Naive thymus-derived CD4-positive, alpha-beta T cell (primary cell): Measurements from ENCODE around the gene AFAP1. TPM values are rescaled to one million over a fixed set of nuclear protein-coding genes. Genes with fewer than 3 reads are reported as not detected.
A peak's percentile ranks its signal among the peaks of the same experiment; 100 is the strongest.

Experiments
- ATAC-seq: fragments of 150-1000 bp; cut with Tn5 transposase; 2 replicates; pipeline ENCODE4 v1.10.0; 2021; ENCODE audit warnings: mild to moderate bottlenecking, moderate library complexity
- CTCF ChIA-PET: fragments of 350-600 bp; sonication (Branson Sonifier 250); formaldehyde crosslinking; loops from one replicate; lab custom pipeline; 2021; ENCODE audit warnings: antibody characterized with exemption; lab: Charles Lee
- POLR2A ChIA-PET: fragments of 350-600 bp; sonication (Branson Sonifier 250); formaldehyde crosslinking; loops from one replicate; lab custom pipeline; 2021; ENCODE audit warnings: antibody characterized with exemption, inconsistent platforms; lab: Charles Lee
- DNase-seq, 9 donors: peaks; one replicate each; pipeline versions ENCODE4 v3.0.0 to v3.0.0-alpha.2; 2020 to 2022; ENCODE audit warnings: mixed read lengths in 1 of 9
- H3K27ac ChIP-seq: one replicate; pipeline ENCODE4 v1.7.0; 2013; ENCODE audit warnings: mild to moderate bottlenecking, low read depth, low read length, moderate library complexity
- H3K27me3 ChIP-seq, 2 donors: one replicate each; pipeline ENCODE4 v1.7.0; 2013; ENCODE audit warnings: low read length in 2 of 2, mild to moderate bottlenecking in 2 of 2, moderate library complexity in 2 of 2; ENCODE audit not compliant: control insufficient read depth in 2 of 2, insufficient read depth in 2 of 2
- H3K36me3 ChIP-seq, 3 experiments: 1 replicate in 2 of 3; 2 replicates in 1 of 3; pipeline ENCODE4 v1.7.0; 2013; ENCODE audit warnings: low read length in 3 of 3, mild to moderate bottlenecking in 3 of 3, moderate library complexity in 1 of 3; ENCODE audit not compliant: insufficient read depth in 3 of 3, control insufficient read depth in 2 of 3
- H3K4me1 ChIP-seq, 2 donors: one replicate each; pipeline ENCODE4 v1.7.0; 2013; ENCODE audit warnings: low read length in 2 of 2, mild to moderate bottlenecking in 2 of 2, moderate library complexity in 1 of 2; ENCODE audit not compliant: control insufficient read depth in 2 of 2, insufficient read depth in 2 of 2
- H3K4me3 ChIP-seq: 2 replicates; pipeline ENCODE4 v1.7.0; 2013; ENCODE audit warnings: mild to moderate bottlenecking, low read length
- H3K9me3 ChIP-seq, 3 experiments: 1 replicate in 2 of 3; 2 replicates in 1 of 3; pipeline ENCODE4 v1.7.0; 2013; ENCODE audit warnings: low read length in 3 of 3; ENCODE audit not compliant: control insufficient read depth in 2 of 3
- H3K27ac Mint-ChIP-seq, 9 donors: one replicate each; pipeline ENCODE4 v1.8.0; 2020 to 2022; ENCODE audit warnings: mixed read lengths in 9 of 9, mild to moderate bottlenecking in 8 of 9, moderate library complexity in 5 of 9, inconsistent platforms in 2 of 9
- H3K27me3 Mint-ChIP-seq, 5 donors: one replicate each; pipeline ENCODE4 v1.8.0; 2021 to 2022; ENCODE audit warnings: mixed read lengths in 5 of 5, mild to moderate bottlenecking in 1 of 5
- H3K36me3 Mint-ChIP-seq, 5 donors: one replicate each; pipeline ENCODE4 v1.8.0; 2020 to 2022; ENCODE audit warnings: mixed read lengths in 5 of 5, mild to moderate bottlenecking in 3 of 5, inconsistent platforms in 1 of 5
- H3K4me1 Mint-ChIP-seq, 7 donors: one replicate each; pipeline ENCODE4 v1.8.0; 2020 to 2022; ENCODE audit warnings: mixed read lengths in 7 of 7, mild to moderate bottlenecking in 3 of 7, inconsistent platforms in 1 of 7
- H3K4me3 Mint-ChIP-seq, 10 donors: one replicate each; pipeline ENCODE4 v1.8.0; 2020 to 2022; ENCODE audit warnings: mild to moderate bottlenecking in 10 of 10, mixed read lengths in 10 of 10, moderate library complexity in 6 of 10, inconsistent platforms in 2 of 10
- H3K9me3 Mint-ChIP-seq, 11 donors: one replicate each; pipeline ENCODE4 v1.8.0; 2020 to 2022; ENCODE audit warnings: mixed read lengths in 11 of 11, mild to moderate bottlenecking in 4 of 11, inconsistent platforms in 1 of 11, moderate library complexity in 1 of 11
- intact Hi-C, 2 donors: fragments of 100-400 bp; cut with micrococcal nuclease; formaldehyde crosslinking; loops; one replicate each; pipeline ENCODE4 v1.15.1; 2023
- polyA plus RNA-seq, 2 donors: library from polyadenylated mRNA; unstranded; fragments of 300-500 nt; fragmentation: Illumina TruSeq; gene quantifications; one replicate each; pipeline ENCODE4 v1.2.3, GENCODE V29; 2021
- total RNA-seq, 6 experiments: library from RNA in 5 of 6; stranded (reverse) in 5 of 6; gene quantifications; 1 replicate in 5 of 6; 2 replicates in 1 of 6; pipeline ENCODE4 v1.2.3 and lab custom pipeline; 2021 to 2026

The AFAP1 gene
- total and polyA plus RNA-seq, 7 experiments from 2014 or later, result 2.2 to 27.2 (median 9.6) TPM

GRCh38 chr4:7774301-7775294 lies 165.1 kb downstream of the AFAP1 start:
- H3K27ac Mint-ChIP-seq, result peak overlapping the region in 1 of 9 donors; percentile 25
- peaks cover 0 to 33% (median 3%) of the 10 kb centered on the region in 3 experiments for H3K36me3 ChIP-seq
- H3K4me1 Mint-ChIP-seq, result peaks cover 14 to 58% (median 38%) of the 10 kb centered on the region in 7 donors
- H3K27ac ChIP-seq, result no peak overlapping the region
- peaks cover 5 to 56% (median 20%) of the 10 kb centered on the region in 5 donors for H3K36me3 Mint-ChIP-seq
- no peak for ATAC-seq
- POLR2A ChIA-PET, result no interaction called here
- no peak overlapping the region for H3K4me3 ChIP-seq
- H3K9me3 ChIP-seq, result no peaks in the 10 kb centered on the region
- H3K4me1 ChIP-seq, result peaks cover 8 to 16% of the 10 kb centered on the region in 2 donors
- intact Hi-C loops, result no loop called here
- DNase-seq, result no peak
- H3K4me3 Mint-ChIP-seq, result no peak overlapping the region
- H3K9me3 Mint-ChIP-seq, result no peaks in the 10 kb centered on the region
- no peaks in the 10 kb centered on the region for H3K27me3 Mint-ChIP-seq
- CTCF ChIA-PET, result no interaction called here
- no peaks in the 10 kb centered on the region for H3K27me3 ChIP-seq

GRCh38 chr4:7773401-7774180 lies 166.1 kb downstream of the AFAP1 start:
- no peak overlapping the region for H3K27ac ChIP-seq
- H3K27ac Mint-ChIP-seq, result peak overlapping the region in 5 of 9 donors; percentile 31 to 63 (median 56)
- ATAC-seq (no peak), DNase-seq (no peak)
- no peaks in the 10 kb centered on the region for H3K27me3 ChIP-seq
- no peaks in the 10 kb centered on the region for H3K9me3 Mint-ChIP-seq
- H3K4me1 Mint-ChIP-seq, result peaks cover 14 to 49% (median 31%) of the 10 kb centered on the region in 7 donors
- H3K36me3 Mint-ChIP-seq, result peaks cover 5 to 52% (median 22%) of the 10 kb centered on the region in 5 donors
- CTCF ChIA-PET, result no interaction called here
- H3K36me3 ChIP-seq, result peaks cover 0 to 42% (median 3%) of the 10 kb centered on the region in 3 experiments
- POLR2A ChIA-PET, result no interaction called here
- no peaks in the 10 kb centered on the region for H3K9me3 ChIP-seq
- H3K4me1 ChIP-seq, result peaks cover 8 to 16% of the 10 kb centered on the region in 2 donors
- H3K4me3 ChIP-seq, result no peak overlapping the region
- H3K4me3 Mint-ChIP-seq, result no peak overlapping the region
- no peaks in the 10 kb centered on the region for H3K27me3 Mint-ChIP-seq
- intact Hi-C loops, result no loop called here

GRCh38 chr4:7772711-7773385 lies 166.8 kb downstream of the AFAP1 start:
- ChIA-PET POLR2A (no interaction called here), CTCF (no interaction called here)
- Histone ChIP-seq H3K4me3 (no peak overlapping the region), H3K9me3 (no peaks in the 10 kb centered on the region), H3K4me1 (peaks cover 8 to 16% of the 10 kb centered on the region in 2 donors), H3K27ac (no peak overlapping the region), H3K27me3 (no peaks in the 10 kb centered on the region), H3K36me3 (peaks cover 0 to 39% (median 3%) of the 10 kb centered on the region in 3 experiments)
- no peak for DNase-seq
- Mint-ChIP-seq H3K36me3 (peaks cover 5 to 51% (median 22%) of the 10 kb centered on the region in 5 donors), H3K4me3 (peak overlapping the region in 1 of 10 donors; percentile 10), H3K27me3 (no peaks in the 10 kb centered on the region), H3K4me1 (peaks cover 14 to 47% (median 31%) of the 10 kb centered on the region in 7 donors), H3K27ac (peak overlapping the region in 7 of 9 donors; percentile 31 to 78 (median 58)), H3K9me3 (no peaks in the 10 kb centered on the region)
- intact Hi-C loops, result no loop called here
- ATAC-seq, result no peak

- CTCF ChIA-PET, result interaction anchor here (1.5 to 1.8 kb wide), 3 partner anchors 10 to 27 kb away, joined by 3 to 7 read pairs (median 5); no protein-coding TSS in a partner anchor
- peaks cover 0 to 40% (median 3%) of the 10 kb centered on the region in 3 experiments for H3K36me3 ChIP-seq
- Mint-ChIP-seq H3K4me1 (peaks cover 12 to 40% (median 31%) of the 10 kb centered on the region in 7 donors), H3K9me3 (no peaks in the 10 kb centered on the region), H3K27me3 (no peaks in the 10 kb centered on the region), H3K27ac (peak overlapping the region in 8 of 9 donors; percentile 24 to 82 (median 64)), H3K36me3 (peaks cover 5 to 49% (median 16%) of the 10 kb centered on the region in 5 donors), H3K4me3 (peak overlapping the region in 5 of 10 donors; percentile 18 to 76 (median 25))
- no peaks in the 10 kb centered on the region for H3K27me3 ChIP-seq
- ATAC-seq (no peak), DNase-seq (no peak)
- intact Hi-C loops, result loop anchor here in 1 of 2 donors (1.0 kb wide), 1 partner anchor 13 kb away; no protein-coding TSS in a partner anchor
- H3K9me3 ChIP-seq, result no peaks in the 10 kb centered on the region
- no peak overlapping the region for H3K4me3 ChIP-seq
- H3K4me1 ChIP-seq, result peaks cover 8 to 16% of the 10 kb centered on the region in 2 donors
- POLR2A ChIA-PET, result interaction anchor here (1.8 kb wide), 1 partner anchor 12 kb away, joined by 15 read pairs; no protein-coding TSS in a partner anchor
- H3K27ac ChIP-seq, result no peak overlapping the region
Measured at GRCh38 chr4:7771541-7772507, 167.8 kb downstream of the AFAP1 start.

GRCh38 chr4:7771056-7771455 lies 168.6 kb downstream of the AFAP1 start:
- peak overlapping the region in 9 of 10 donors; percentile 45 to 86 (median 71) for H3K4me3 Mint-ChIP-seq
- no peaks in the 10 kb centered on the region for H3K27me3 ChIP-seq
- H3K4me1 ChIP-seq, result peaks cover 8 to 16% of the 10 kb centered on the region in 2 donors
- H3K27me3 Mint-ChIP-seq, result no peaks in the 10 kb centered on the region
- peaks cover 0 to 48% (median 3%) of the 10 kb centered on the region in 3 experiments for H3K36me3 ChIP-seq
- no peaks in the 10 kb centered on the region for H3K9me3 Mint-ChIP-seq
- H3K4me3 ChIP-seq, result peak overlapping the region; percentile 30
- H3K36me3 Mint-ChIP-seq, result peaks cover 5 to 47% (median 10%) of the 10 kb centered on the region in 5 donors
- ChIA-PET CTCF (interaction anchor here (0.6 to 1.8 kb wide), 4 partner anchors 9 to 28 kb away, joined by 3 to 7 read pairs (median 4); no protein-coding TSS in a partner anchor), POLR2A (interaction anchor here (1.0 to 1.8 kb wide), 2 partner anchors 12 to 26 kb away, joined by 3 to 15 read pairs; no protein-coding TSS in a partner anchor)
- peak overlapping the region; percentile 47 for H3K27ac ChIP-seq
- intact Hi-C loops, result loop anchor here in 1 of 2 donors (1.0 kb wide), 1 partner anchor 12 kb away; no protein-coding TSS in a partner anchor
- DNase-seq, result peak in 8 of 9 donors; percentile 29 to 58 (median 35)
- H3K9me3 ChIP-seq, result no peaks in the 10 kb centered on the region
- ATAC-seq, result peak; percentile 72
- H3K27ac Mint-ChIP-seq, result peak overlapping the region; percentile 48 to 90 (median 79)
- H3K4me1 Mint-ChIP-seq, result peaks cover 8 to 37% (median 31%) of the 10 kb centered on the region in 7 donors
